HG03439 (cell line): ENCODE data around the gene WDR77.

Experiments
- ATAC-seq: cut with Tn5 transposase; IDR thresholded peaks from one replicate; pipeline ENCODE4 v1.9.1; 2021; ENCODE audit warnings: mild to moderate bottlenecking, moderate library complexity; ENCODE audit not compliant: unreplicated experiment

Gene WDR77

GRCh38 chr1:111448918-111449702, at the start of gene WDR77, which contains the start of gene ATP5PB:
Gene WDR77, minus strand, starts transcription at chr1:111449256. Its CDS starts 87 bp downstream, at chr1:111449169.
Gene ATP5PB, plus strand, starts transcription at chr1:111449464. Its CDS starts 78 bp downstream, at chr1:111449542.
- ATAC-seq: peak; percentile 95

DNA sequence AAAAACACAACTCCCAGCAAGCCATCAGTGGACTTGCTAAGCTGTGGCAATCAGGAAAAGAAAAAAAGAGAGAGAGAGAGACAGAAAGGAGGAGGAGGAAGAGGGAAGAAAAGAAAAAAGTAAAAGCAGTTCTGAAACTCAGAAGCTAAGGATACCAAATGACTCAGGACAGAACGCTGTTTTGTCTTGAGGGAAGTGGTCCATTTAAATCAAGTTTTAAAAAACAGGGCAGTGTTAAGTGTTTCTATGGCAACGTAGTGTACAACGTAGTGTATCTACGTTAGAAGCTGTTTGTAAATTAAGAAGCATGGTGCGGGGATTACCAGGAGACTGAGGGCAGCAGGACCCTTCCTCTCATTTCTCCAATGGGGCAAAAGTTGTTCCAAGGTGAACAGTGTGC, 48.5 kb upstream of the WDR77 start:
- ATAC-seq: no peak

DNA sequence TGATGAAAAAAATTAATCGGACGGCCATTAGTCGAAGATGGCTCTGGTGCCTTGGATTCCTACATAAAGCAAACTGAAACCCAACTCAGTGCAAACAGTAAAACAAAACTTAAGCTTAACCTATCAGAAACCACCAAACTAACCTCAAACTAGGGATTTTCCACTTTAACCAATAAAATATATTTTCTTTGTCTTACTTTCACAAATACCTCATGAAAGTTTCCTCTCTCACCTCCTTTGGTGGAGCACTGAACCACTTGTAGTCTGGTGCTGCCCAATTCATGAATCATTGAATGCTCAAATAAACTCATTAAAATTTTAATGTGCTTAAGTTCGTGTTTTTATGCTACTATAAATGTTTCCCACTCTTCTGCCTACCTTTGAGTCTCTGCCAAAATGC, 47.3 kb upstream of the WDR77 start:
- ATAC-seq: no peak

- ATAC-seq: no peak
Measured at GRCh38 chr1:111491070-111491469, 42.0 kb upstream of the WDR77 start.

- ATAC-seq: no peak
Measured at GRCh38 chr1:111490220-111490619, 41.2 kb upstream of the WDR77 start.

GRCh38 chr1:111489604-111490003, 40.5 kb upstream of the WDR77 start:
- no peak for ATAC-seq

DNA sequence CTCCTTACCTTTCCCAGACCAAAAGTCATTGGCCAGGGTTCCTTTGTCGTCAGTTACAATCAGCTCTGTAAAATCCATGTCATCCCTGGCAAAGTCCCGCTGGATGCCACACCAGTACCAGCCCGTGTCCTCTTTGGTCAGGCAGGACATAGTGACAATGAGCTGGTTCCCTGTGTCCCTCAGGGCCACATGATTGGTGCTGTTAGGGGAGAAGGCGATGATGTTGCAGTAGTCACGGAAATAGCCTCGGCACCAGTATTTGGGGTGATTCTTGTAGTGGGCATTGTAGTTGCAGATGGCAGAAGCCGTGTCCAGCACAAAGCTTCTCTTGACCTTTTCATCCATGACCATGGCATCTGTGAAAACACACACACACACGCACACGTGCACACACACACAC, 39.6 kb upstream of the WDR77 start:
- ATAC-seq: no peak

GRCh38 chr1:111487133-111487532, 38.1 kb upstream of the WDR77 start:
- ATAC-seq: no peak

DNA sequence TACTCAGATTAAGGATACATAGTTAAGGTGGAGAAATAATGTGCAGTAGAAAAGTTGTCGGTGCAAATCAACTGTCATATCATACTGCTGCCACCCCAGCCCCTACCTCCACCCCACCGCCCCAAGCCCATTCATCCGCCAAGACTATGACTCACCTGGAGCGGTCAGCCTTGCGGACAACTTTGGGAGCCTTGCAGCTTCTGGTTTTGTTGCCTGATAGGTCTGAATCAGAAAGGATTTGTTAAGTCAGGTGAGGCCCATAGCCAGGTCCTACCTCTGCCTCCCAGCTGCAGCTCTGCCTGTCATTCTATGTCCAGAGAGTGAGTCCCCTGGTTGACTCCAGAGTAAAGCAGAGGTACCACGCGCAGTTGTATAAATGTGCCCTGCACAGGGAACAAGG, 37.4 kb upstream of the WDR77 start:
- no peak for ATAC-seq

DNA sequence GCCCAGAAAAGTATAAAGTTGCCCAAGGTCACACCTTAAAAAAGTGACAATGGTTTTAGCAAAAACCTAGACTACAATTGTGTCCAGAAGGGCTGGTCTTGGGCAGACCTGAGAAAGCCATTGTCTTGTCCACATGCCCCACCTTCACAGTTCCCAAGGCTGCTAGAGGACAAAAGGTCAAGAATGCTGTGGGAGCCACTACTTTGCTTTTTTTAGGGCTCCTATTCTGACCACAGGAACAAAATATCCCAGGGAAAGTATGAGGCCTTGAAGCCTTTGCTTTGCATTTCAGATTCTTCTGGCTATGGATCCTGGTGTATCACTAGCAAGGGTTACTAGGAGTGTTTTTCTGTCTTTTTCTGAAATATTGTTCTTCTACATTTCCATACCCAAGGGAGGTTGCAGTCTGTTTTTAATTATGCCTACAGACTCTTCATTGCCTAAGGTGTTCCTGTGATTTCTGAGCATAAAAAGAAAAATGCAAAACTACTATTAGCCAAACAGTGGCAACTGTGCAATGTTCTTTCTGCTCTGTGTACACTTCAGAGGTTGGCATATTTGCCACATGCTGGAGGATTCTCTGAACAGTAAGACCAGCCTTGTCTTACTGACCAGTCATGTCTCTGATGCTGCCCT, 35.5 kb upstream of the WDR77 start:
- ATAC-seq: no peak

- no peak for ATAC-seq
Measured at GRCh38 chr1:111483876-111484275, 34.8 kb upstream of the WDR77 start.

GRCh38 chr1:111483166-111483565, 34.1 kb upstream of the WDR77 start:
- ATAC-seq: no peak

- no peak for ATAC-seq
Measured at GRCh38 chr1:111481387-111482221, 32.5 kb upstream of the WDR77 start.

GRCh38 chr1:111480674-111481073, 31.6 kb upstream of the WDR77 start:
- ATAC-seq: no peak

DNA sequence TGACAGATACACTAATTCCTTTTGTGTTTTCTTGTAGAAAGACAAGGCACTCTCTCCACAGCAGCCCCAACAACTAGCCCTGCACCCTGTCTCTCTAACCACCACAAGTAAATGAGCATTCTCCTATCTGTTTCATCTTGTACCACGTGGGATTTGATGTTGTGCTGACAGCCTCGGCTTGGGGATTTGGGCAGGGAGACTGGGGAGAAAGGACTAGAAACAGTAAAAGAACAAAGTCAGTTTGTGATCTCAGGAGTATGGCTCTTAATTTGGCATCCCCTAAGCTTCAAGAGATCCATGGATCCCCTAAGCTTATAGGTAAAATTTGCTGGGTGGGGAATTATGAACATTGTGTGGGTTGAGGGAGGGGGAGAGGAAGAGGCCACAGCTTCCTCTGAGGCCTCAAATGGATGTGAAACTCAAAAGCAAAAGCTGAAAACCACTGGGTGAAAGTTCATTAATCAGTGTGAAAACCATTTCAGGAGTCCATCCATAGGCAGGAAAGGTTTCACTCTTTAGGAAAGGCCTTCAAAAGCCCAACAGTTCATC, 27.8 kb upstream of the WDR77 start:
- no peak for ATAC-seq

DNA sequence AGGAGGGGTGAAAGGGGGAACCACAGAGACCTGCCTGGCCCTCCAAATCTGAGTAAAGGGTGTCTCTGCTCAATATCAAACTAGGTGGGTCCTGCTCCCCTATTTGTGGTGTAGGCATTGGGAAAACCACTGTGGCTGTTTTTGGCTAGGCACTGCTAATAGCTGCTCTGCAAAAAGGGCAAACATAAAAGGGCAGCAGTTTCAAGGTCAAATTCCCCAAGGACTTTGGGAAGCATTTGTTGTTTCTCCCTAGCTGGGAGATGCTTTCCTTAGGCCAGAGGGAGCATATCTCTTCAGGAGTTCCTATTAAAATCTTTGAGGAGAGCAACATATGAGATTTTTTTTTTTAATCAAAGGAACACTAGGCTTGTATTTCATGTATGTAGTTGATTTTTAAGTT, 27.2 kb upstream of the WDR77 start:
- ATAC-seq: no peak

- no peak for ATAC-seq
Measured at GRCh38 chr1:111475701-111476100, 26.6 kb upstream of the WDR77 start.

GRCh38 chr1:111474521-111474920, 25.5 kb upstream of the WDR77 start:
- ATAC-seq: no peak

GRCh38 chr1:111474106-111474505, 25.1 kb upstream of the WDR77 start:
- ATAC-seq: no peak

DNA sequence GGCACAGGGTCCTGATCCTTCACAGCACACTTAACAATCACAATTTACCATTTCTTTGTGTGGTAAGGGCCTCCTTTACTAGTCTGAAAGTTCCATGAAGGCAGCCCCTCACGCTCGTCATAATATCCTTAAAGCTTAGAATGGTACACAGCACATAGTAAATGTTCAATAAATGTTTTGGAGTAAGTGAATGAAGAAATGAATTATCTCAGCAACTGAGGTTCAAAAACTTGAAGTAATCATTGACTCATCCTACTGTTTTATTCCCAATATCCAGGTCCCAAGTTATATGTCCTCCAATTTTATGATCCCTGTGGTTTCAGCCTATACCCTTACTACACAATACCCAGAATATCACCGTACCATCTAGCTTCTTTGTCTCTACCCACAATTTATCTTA, 22.5 kb upstream of the WDR77 start:
- ATAC-seq: no peak

GRCh38 chr1:111471012-111471411, 22.0 kb upstream of the WDR77 start:
- no peak for ATAC-seq
